Thymus (tissue), 11 donors: ENCODE results near the gene TAF11L10. TPM values are rescaled to one million over a fixed set of nuclear protein-coding genes. Genes with fewer than 3 reads are reported as not detected.
"Not testable (repeated sequence)": the region's sequence is repeated elsewhere in the genome, so short reads cannot be mapped to it uniquely, and the experiment has no call there.

ENCODE experiments used
- DNase-seq, 9 donors: peaks; one replicate each; pipeline ENCODE4 v3.0.0-alpha.2; 2013; ENCODE audit warnings: low spot score in 9 of 9, low read depth in 6 of 9, missing footprints in 1 of 9
- H3K27ac ChIP-seq, 2 donors: one replicate each; pipeline ENCODE4 v1.5.1; 2013; ENCODE audit warnings: control low read depth in 1 of 2, low read depth in 1 of 2, low read length in 1 of 2, mild to moderate bottlenecking in 1 of 2, moderate library complexity in 1 of 2
- H3K27me3 ChIP-seq, 2 donors: one replicate each; pipeline ENCODE4 v1.5.1; 2013; ENCODE audit warnings: low read length in 1 of 2; ENCODE audit not compliant: control insufficient read depth in 2 of 2, insufficient read depth in 1 of 2
- H3K36me3 ChIP-seq, 2 donors: one replicate each; pipeline ENCODE4 v1.5.1; 2013; ENCODE audit warnings: low read length in 1 of 2, mild to moderate bottlenecking in 1 of 2, moderate library complexity in 1 of 2; ENCODE audit not compliant: control insufficient read depth in 2 of 2, insufficient read depth in 2 of 2
- H3K4me1 ChIP-seq, 2 donors: one replicate each; pipeline ENCODE4 v1.5.1; 2013; ENCODE audit warnings: low read length in 2 of 2; ENCODE audit not compliant: control insufficient read depth in 2 of 2, insufficient read depth in 2 of 2
- H3K4me3 ChIP-seq, 2 donors: one replicate each; pipeline ENCODE4 v1.5.1; 2013; ENCODE audit warnings: low read length in 2 of 2, control low read depth in 1 of 2, mild to moderate bottlenecking in 1 of 2
- H3K9me3 ChIP-seq, 2 donors: one replicate each; pipeline ENCODE4 v1.5.1; 2013; ENCODE audit warnings: low read length in 1 of 2, mild to moderate bottlenecking in 1 of 2; ENCODE audit not compliant: control insufficient read depth in 2 of 2, insufficient read depth in 1 of 2
- WGBS: extraction: QIAGEN DNeasy Blood & Tissue Kit; methylation state at CpG from one replicate; pipeline ENCODE4 v1.1.7; 2013; 5-methylcytosine and 5-hydroxymethylcytosine counted together
- polyA plus RNA-seq: library from polyadenylated mRNA; stranded (reverse); fragments of 200-250 nt; gene quantifications from one replicate; pipeline ENCODE4 v1.2.3, GENCODE V29; 2013
- total RNA-seq: library from RNA; stranded (reverse); fragments of 120-200 nt; gene quantifications from one replicate; pipeline ENCODE4 v1.2.4, GENCODE V29; 2013
- donor health status: healthy.

Gene TAF11L10
- total and polyA plus RNA-seq, 2 donors: not detected

DNA sequence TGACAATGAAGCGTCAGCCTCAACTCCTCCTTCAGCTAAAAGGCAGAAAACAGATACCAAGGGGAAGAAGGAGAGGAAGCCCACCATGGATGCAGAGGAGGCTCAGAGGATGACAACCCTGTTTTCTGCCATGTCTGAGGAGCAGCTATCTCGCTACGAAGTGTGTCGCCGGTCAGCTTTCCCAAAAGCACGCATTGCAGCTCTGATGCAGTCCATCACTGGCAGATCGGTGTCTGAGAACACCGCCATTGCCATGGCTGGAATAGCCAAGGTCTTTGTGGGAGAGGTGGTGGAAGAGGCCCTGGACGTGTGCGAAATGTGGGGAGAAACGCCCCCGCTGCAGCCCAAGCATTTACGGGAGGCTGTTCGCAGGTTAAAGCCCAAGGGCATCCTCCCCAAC, 7.3 kb upstream of the TAF11L10 start:
- Histone ChIP-seq H3K36me3 (no peaks in the 10 kb centered on the region), H3K9me3 (peaks cover 3 to 10% of the 10 kb centered on the region in 2 donors), H3K27me3 (no peaks in the 10 kb centered on the region), H3K4me1 (no peaks in the 10 kb centered on the region), H3K27ac (no peak overlapping the region), H3K4me3 (no peak overlapping the region)
- no peak for DNase-seq
- 97% methylated on average over 14 of the region's 14 CpGs for WGBS

DNA sequence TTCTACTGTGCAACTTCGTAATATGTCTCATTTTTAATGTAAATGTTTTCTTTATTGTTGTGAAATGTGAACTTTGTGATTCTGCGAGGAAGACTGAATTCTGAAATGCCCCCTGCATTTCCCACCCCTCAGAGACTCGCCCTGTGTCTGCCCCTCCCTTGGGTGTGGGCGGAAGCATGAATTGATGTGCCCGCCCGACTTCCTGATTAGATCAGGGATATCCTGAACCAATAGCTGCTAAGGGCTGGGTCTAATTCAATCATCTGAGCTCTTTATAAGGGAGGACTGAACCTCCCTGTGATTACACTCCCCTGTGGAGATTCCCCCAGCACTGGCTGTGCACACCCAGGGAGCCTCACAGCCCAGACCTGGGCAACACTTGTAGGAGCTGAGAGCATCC, 6.3 kb upstream of the TAF11L10 start, which contains the start of gene TAF11L11:
TAF11L11 (plus strand) TSS at position 304 of the 400 bp plus-strand sequence.
- H3K4me1 ChIP-seq, DNase-seq, H3K36me3 ChIP-seq, H3K27me3 ChIP-seq, H3K27ac ChIP-seq, H3K9me3 ChIP-seq, H3K4me3 ChIP-seq: not testable (repeated sequence)
- WGBS: 89% methylated on average over 6 of the region's 6 CpGs

DNA sequence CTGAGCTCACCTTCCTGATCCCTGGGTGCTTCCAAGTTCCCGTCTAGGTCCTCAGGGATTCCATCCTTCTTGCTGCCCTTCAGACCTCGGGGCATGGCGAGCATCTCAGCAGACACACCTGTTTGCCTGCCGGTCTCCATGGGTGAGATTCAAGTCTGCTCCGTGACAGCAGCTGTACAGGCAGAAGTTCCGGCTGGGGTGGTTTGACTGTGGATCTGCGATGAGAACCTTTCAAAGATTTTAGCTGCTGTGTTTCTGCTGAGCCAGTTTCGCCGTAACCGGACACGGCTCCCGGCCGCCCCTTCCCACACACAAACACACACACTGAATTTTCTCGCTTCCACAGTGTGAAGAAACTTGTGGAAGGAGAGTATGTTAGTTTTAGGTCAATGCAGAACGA, 3.4 kb downstream of the TAF11L10 start, which contains the start of gene TAF11L9:
TAF11L9 (minus strand) TSS at position 140 of the 400 bp plus-strand sequence.
- not testable (repeated sequence) for H3K27ac ChIP-seq, H3K9me3 ChIP-seq, H3K4me3 ChIP-seq, DNase-seq, H3K36me3 ChIP-seq, H3K27me3 ChIP-seq, H3K4me1 ChIP-seq
- 97% methylated on average over 9 of the region's 15 CpGs for WGBS

DNA sequence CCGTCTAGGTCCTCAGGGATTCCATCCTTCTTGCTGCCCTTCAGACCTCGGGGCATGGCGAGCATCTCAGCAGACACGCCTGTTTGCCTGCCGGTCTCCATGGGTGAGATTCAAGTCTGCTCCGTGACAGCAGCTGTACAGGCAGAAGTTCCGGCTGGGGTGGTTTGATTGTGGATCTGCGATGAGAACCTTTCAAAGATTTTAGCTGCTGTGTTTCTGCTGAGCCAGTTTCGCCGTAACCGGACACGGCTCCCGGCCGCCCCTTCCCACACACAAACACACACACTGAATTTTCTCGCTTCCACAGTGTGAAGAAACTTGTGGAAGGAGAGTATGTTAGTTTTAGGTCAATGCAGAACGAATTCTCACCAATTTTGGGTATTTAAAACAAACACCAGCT, 6.8 kb downstream of the TAF11L10 start, which contains the start of gene TAF11L8:
TAF11L8 (minus strand) TSS at position 101 of the 400 bp plus-strand sequence.
- no CpG with 5 or more reads among the region's 16 CpGs for WGBS
- not testable (repeated sequence) for H3K27me3 ChIP-seq

DNA sequence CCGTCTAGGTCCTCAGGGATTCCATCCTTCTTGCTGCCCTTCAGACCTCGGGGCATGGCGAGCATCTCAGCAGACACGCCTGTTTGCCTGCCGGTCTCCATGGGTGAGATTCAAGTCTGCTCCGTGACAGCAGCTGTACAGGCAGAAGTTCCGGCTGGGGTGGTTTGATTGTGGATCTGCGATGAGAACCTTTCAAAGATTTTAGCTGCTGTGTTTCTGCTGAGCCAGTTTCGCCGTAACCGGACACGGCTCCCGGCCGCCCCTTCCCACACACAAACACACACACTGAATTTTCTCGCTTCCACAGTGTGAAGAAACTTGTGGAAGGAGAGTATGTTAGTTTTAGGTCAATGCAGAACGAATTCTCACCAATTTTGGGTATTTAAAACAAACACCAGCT, 12.0 kb downstream of the TAF11L10 start, which contains the start of gene TAF11L7:
TAF11L7 (minus strand) TSS at position 101 of the 400 bp plus-strand sequence.
- H3K27me3 ChIP-seq, H3K4me1 ChIP-seq, DNase-seq, H3K36me3 ChIP-seq, H3K9me3 ChIP-seq, H3K4me3 ChIP-seq, H3K27ac ChIP-seq: not testable (repeated sequence)
- WGBS: no CpG with 5 or more reads among the region's 16 CpGs

More for the DNA sequence above, 6.8 kb downstream of the TAF11L10 start, which contains the start of gene TAF11L8:
- not testable (repeated sequence) for H3K36me3 ChIP-seq, H3K4me3 ChIP-seq, H3K9me3 ChIP-seq, H3K27ac ChIP-seq, H3K4me1 ChIP-seq, DNase-seq

Other genes starting within 250 kb of the TAF11L10 start
- gene TAF11L2, start 99.6 kb downstream of the TAF11L10 start, total RNA-seq: not detected
- 0.18 TPM for gene TAF11L2, start 99.6 kb downstream of the TAF11L10 start, polyA plus RNA-seq
- gene TAF11L3, start 79.5 kb downstream of the TAF11L10 start, total RNA-seq: not detected
- gene TAF11L3, start 79.5 kb downstream of the TAF11L10 start, polyA plus RNA-seq: not detected
- not detected for gene TAF11L4, start 76.0 kb downstream of the TAF11L10 start, total RNA-seq
- not detected for gene TAF11L4, start 76.0 kb downstream of the TAF11L10 start, polyA plus RNA-seq
- gene TAF11L5, start 72.6 kb downstream of the TAF11L10 start, total RNA-seq: not detected
- gene TAF11L5, start 72.6 kb downstream of the TAF11L10 start, polyA plus RNA-seq: not detected
- gene TAF11L6, start 69.2 kb downstream of the TAF11L10 start, total RNA-seq: not detected
- gene TAF11L6, start 69.2 kb downstream of the TAF11L10 start, polyA plus RNA-seq: not detected
- not detected for gene TAF11L7, start 12.1 kb downstream of the TAF11L10 start, total RNA-seq
- not detected for gene TAF11L7, start 12.1 kb downstream of the TAF11L10 start, polyA plus RNA-seq
- gene TAF11L8, start 6.9 kb downstream of the TAF11L10 start, total RNA-seq: not detected
- gene TAF11L8, start 6.9 kb downstream of the TAF11L10 start, polyA plus RNA-seq: not detected
- not detected for gene TAF11L9, start 3.4 kb downstream of the TAF11L10 start, total RNA-seq
- gene TAF11L9, start 3.4 kb downstream of the TAF11L10 start, polyA plus RNA-seq: not detected
- not detected for gene TAF11L11, start 6.4 kb upstream of the TAF11L10 start, total RNA-seq
- 0.11 TPM for gene TAF11L11, start 6.4 kb upstream of the TAF11L10 start, polyA plus RNA-seq
- not detected for gene TAF11L12, start 12.6 kb upstream of the TAF11L10 start, total RNA-seq
- 0.09 TPM for gene TAF11L12, start 12.6 kb upstream of the TAF11L10 start, polyA plus RNA-seq
- not detected for gene TAF11L13, start 34.3 kb upstream of the TAF11L10 start, total RNA-seq
- not detected for gene TAF11L13, start 34.3 kb upstream of the TAF11L10 start, polyA plus RNA-seq
- not detected for gene TAF11L14, start 36.6 kb upstream of the TAF11L10 start, total RNA-seq
- 0.14 TPM for gene TAF11L14, start 36.6 kb upstream of the TAF11L10 start, polyA plus RNA-seq